CD4-positive, alpha-beta T cell treated with Interleukin-15 for 1 hour (primary cell): Measurements from ENCODE around the gene KIF1C.
"Not testable (repeated sequence)": the region's sequence is repeated elsewhere in the genome, so short reads cannot be mapped to it uniquely, and the experiment has no call there.

ENCODE experiments used
- DNase-seq: peaks from one replicate; pipeline ENCODE4 v3.0.0-alpha.2; 2020

KIF1C gene

GRCh38 chr17:5047446-5047845 is 49.7 kb downstream of the KIF1C start:
- no peak for DNase-seq

GRCh38 chr17:5049314-5049841 is 51.6 kb downstream of the KIF1C start:
- DNase-seq: peak; percentile 84

GRCh38 chr17:5050278-5050677 is 52.5 kb downstream of the KIF1C start:
- DNase-seq: no peak

- no peak for DNase-seq
Measured at GRCh38 chr17:5055543-5055942, 57.8 kb downstream of the KIF1C start.

- DNase-seq: no peak
Measured at GRCh38 chr17:5065227-5065744, 67.5 kb downstream of the KIF1C start.

GRCh38 chr17:5068236-5068635 is 70.5 kb downstream of the KIF1C start:
- no peak for DNase-seq

- no peak for DNase-seq
Measured at GRCh38 chr17:5069724-5070123, 72.0 kb downstream of the KIF1C start.

GRCh38 chr17:5075472-5075871 is 77.7 kb downstream of the KIF1C start:
- not testable (repeated sequence) for DNase-seq

GRCh38 chr17:5077275-5077674 is 79.5 kb downstream of the KIF1C start:
- not testable (repeated sequence) for DNase-seq

GRCh38 chr17:5077781-5078105 is 80.0 kb downstream of the KIF1C start:
- DNase-seq: no peak
